Caco-2 (cell line): ENCODE results near the gene ERC2. TPM values are rescaled to one million over a fixed set of nuclear protein-coding genes. Genes with fewer than 3 reads are reported as not detected.

Experiments
- BruUV-seq: library from RNA; stranded (reverse); fragments of 400-500 nt; replicated peaks from 2 replicates; lab custom pipeline; 2021; lab: Mats Ljungman, UMichigan
- CTCF ChIA-PET: fragments of 300-600 bp; sonication (Branson Sonifier 250); formaldehyde crosslinking; loops from one replicate; lab custom pipeline; 2022; ENCODE audit warnings: antibody characterized with exemption; lab: Charles Lee
- POLR2A ChIA-PET: fragments of 300-600 bp; sonication (Branson Sonifier 250); formaldehyde crosslinking; loops from one replicate; lab custom pipeline; 2022; ENCODE audit warnings: antibody characterized with exemption; lab: Charles Lee
- DNase-seq, 2 experiments: peaks; one replicate each; pipeline versions ENCODE4 v3.0.0 to v3.0.0-alpha.2; 2020 to 2022
- H3K27me3 ChIP-seq: replicated peaks from 2 replicates; pipeline ENCODE4 v1.6.0; 2011; ENCODE audit warnings: low read length; ENCODE audit not compliant: control insufficient read depth, insufficient read depth
- H3K36me3 ChIP-seq: 2 replicates; pipeline ENCODE4 v1.5.1; 2011; ENCODE audit warnings: low read length; ENCODE audit not compliant: control insufficient read depth, insufficient read depth
- H3K4me1 ChIP-seq: fragments of 250-450 bp; sonication (Bioruptor Pico); 2 replicates; pipeline ENCODE4 v1.5.1; 2020; ENCODE audit warnings: mild to moderate bottlenecking
- H3K4me3 ChIP-seq: 2 replicates; pipeline ENCODE4 v1.5.1; 2011; ENCODE audit warnings: low read depth, mild to moderate bottlenecking, control low read depth, low read length
- H3K9me3 ChIP-seq: fragments of 250-450 bp; sonication (Bioruptor Pico); 2 replicates; pipeline ENCODE4 v1.5.1; 2020; ENCODE audit warnings: mild to moderate bottlenecking, moderate library complexity
- H3K27ac Mint-ChIP-seq: one replicate; pipeline ENCODE4 v1.8.0; 2022; ENCODE audit warnings: mixed read lengths; ENCODE audit not compliant: unreplicated experiment
- H3K27me3 Mint-ChIP-seq: one replicate; pipeline ENCODE4 v1.8.0; 2022; ENCODE audit warnings: mixed read lengths; ENCODE audit not compliant: insufficient read depth, unreplicated experiment
- H3K36me3 Mint-ChIP-seq: one replicate; pipeline ENCODE4 v1.8.0; 2022; ENCODE audit warnings: mild to moderate bottlenecking, mixed read lengths; ENCODE audit not compliant: insufficient read depth, unreplicated experiment
- H3K4me1 Mint-ChIP-seq: one replicate; pipeline ENCODE4 v1.8.0; 2022; ENCODE audit warnings: low read depth, mixed read lengths; ENCODE audit not compliant: unreplicated experiment
- H3K4me3 Mint-ChIP-seq: one replicate; pipeline ENCODE4 v1.8.0; 2022; ENCODE audit warnings: mild to moderate bottlenecking, moderate library complexity, mixed read lengths; ENCODE audit not compliant: unreplicated experiment
- H3K9me3 Mint-ChIP-seq: one replicate; pipeline ENCODE4 v1.8.0; 2022; ENCODE audit warnings: mixed read lengths; ENCODE audit not compliant: unreplicated experiment
- intact Hi-C: fragments of 100-400 bp; cut with micrococcal nuclease; formaldehyde crosslinking; loops from one replicate; pipeline ENCODE4 v1.10.0; 2022; ENCODE audit not compliant: unreplicated experiment
- total RNA-seq: library from RNA; stranded (reverse); gene quantifications from 2 replicates; pipeline ENCODE4 v1.2.3, GENCODE V29; 2022
- TF ChIP-seq, protein P1 (sequence below), 2 experiments: fragments of 200-600 bp in 1 of 2; IDR thresholded peaks; 1 replicate in 1 of 2; 2 replicates in 1 of 2; pipeline versions ENCODE4 v1.5.1 to v1.8.0; 2011 to 2022; ENCODE audit warnings: antibody characterized with exemption in 1 of 2, control low read depth in 1 of 2, inconsistent platforms in 1 of 2, low read depth in 1 of 2, low read length in 1 of 2, mild to moderate bottlenecking in 1 of 2, moderate library complexity in 1 of 2; ENCODE audit not compliant: insufficient read depth in 1 of 2, severe bottlenecking in 1 of 2, unreplicated experiment in 1 of 2

ERC2 gene
- total RNA-seq, 1 experiment from 2014 or later: 0.54 TPM

DNA sequence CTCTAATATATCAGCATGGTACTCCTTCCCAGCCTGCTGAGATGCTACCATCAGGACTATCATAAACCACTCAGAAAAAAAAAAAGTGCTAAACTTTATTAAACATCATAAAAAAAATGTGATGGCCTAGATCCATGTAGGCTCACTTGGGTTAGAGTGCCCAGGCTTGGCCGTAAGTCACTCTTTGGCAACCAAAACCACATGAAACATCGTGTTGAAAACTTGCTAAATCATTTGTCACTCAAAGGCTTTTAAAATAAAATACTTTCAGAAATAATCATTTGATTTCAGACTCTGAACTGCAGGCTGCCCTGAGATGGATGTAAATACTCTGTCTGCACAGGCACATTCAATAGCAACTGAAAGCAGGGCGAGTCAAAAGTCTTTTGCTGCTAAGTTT, 902.7 kb downstream of the ERC2 start:
- Mint-ChIP-seq H3K27ac (no peak overlapping the region), H3K27me3 (no peaks in the 10 kb centered on the region), H3K4me3 (no peak overlapping the region), H3K9me3 (peaks cover 12% of the 10 kb centered on the region), H3K36me3 (peaks cover 13% of the 10 kb centered on the region), H3K4me1 (peaks cover 10% of the 10 kb centered on the region)
- TF ChIP-seq, protein P1, sequence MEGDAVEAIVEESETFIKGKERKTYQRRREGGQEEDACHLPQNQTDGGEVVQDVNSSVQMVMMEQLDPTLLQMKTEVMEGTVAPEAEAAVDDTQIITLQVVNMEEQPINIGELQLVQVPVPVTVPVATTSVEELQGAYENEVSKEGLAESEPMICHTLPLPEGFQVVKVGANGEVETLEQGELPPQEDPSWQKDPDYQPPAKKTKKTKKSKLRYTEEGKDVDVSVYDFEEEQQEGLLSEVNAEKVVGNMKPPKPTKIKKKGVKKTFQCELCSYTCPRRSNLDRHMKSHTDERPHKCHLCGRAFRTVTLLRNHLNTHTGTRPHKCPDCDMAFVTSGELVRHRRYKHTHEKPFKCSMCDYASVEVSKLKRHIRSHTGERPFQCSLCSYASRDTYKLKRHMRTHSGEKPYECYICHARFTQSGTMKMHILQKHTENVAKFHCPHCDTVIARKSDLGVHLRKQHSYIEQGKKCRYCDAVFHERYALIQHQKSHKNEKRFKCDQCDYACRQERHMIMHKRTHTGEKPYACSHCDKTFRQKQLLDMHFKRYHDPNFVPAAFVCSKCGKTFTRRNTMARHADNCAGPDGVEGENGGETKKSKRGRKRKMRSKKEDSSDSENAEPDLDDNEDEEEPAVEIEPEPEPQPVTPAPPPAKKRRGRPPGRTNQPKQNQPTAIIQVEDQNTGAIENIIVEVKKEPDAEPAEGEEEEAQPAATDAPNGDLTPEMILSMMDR (IDR thresholded peaks at IDR 0.05; ENCODE audit: insufficient read depth in 1 of 2, low read depth in 1 of 2, low read length in 1 of 2, severe bottlenecking in 1 of 2, unreplicated experiment in 1 of 2): no peak
- no peaks in the 10 kb centered on the region for H3K27me3 ChIP-seq
- H3K4me3 ChIP-seq: no peak overlapping the region
- CTCF ChIA-PET: no interaction called here
- H3K36me3 ChIP-seq: no peaks in the 10 kb centered on the region
- intact Hi-C loops: loop anchor here (5.0 kb wide), 1 partner anchor 78 kb away; the partner anchor contains the start of gene WNT5A
- BruUV-seq: no TSS peak
- no peaks in the 10 kb centered on the region for H3K9me3 ChIP-seq
- POLR2A ChIA-PET: no interaction called here
- DNase-seq: no peak
- peaks cover 20% of the 10 kb centered on the region for H3K4me1 ChIP-seq

DNA sequence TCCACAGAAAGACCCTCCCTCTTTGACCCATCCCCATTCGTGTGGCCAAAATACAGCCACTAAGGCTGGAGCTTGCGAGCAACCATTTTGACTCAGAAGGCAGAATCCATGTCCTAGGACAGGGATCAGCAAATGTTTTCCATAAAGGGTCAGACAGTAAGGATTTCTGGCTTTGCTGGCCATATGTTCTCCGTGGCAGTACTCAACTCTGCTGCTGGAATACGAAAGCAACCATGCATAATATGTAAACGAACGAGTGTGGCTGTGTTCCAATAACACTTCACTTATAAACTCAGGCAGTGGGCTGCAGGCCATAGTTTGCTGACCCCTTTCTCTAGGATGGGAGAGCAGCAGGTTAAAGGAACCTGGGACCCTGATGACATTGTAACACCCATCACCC, 903.5 kb downstream of the ERC2 start:
- no peaks in the 10 kb centered on the region for H3K27me3 ChIP-seq
- Mint-ChIP-seq H3K36me3 (peaks cover 7% of the 10 kb centered on the region), H3K4me3 (no peak overlapping the region), H3K9me3 (peaks cover 12% of the 10 kb centered on the region), H3K27ac (no peak overlapping the region), H3K27me3 (no peaks in the 10 kb centered on the region), H3K4me1 (peaks cover 10% of the 10 kb centered on the region)
- no peak overlapping the region for H3K4me3 ChIP-seq
- TF ChIP-seq, protein P1 (IDR thresholded peaks at IDR 0.05; ENCODE audit: insufficient read depth in 1 of 2, low read depth in 1 of 2, low read length in 1 of 2, severe bottlenecking in 1 of 2, unreplicated experiment in 1 of 2): no peak
- DNase-seq: no peak
- no peaks in the 10 kb centered on the region for H3K36me3 ChIP-seq
- ChIA-PET CTCF (no interaction called here), POLR2A (no interaction called here)
- H3K9me3 ChIP-seq: no peaks in the 10 kb centered on the region
- no TSS peak for BruUV-seq
- H3K4me1 ChIP-seq: peaks cover 12% of the 10 kb centered on the region
- intact Hi-C loops: loop anchor here (5.0 kb wide), 1 partner anchor 77 kb away; the partner anchor contains the start of gene WNT5A

DNA sequence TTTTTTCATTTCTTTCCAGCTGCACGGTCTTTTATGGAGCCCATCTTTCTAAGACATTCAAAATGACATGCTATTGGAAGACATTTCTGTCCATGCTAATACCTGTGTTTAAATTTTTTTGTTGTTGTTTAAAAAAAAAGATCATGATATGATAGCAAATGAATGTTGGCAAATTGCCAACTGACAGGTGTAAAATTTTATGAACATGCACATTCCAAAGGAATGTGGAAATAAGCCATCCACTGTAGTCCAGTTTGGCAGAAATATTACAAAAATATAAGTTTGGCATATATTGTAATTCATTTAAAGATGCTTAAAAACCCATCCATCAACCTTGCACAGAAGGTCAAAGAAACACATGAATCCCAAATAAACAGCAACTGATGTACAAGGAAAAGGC, 905.6 kb downstream of the ERC2 start:
- Mint-ChIP-seq H3K4me3 (no peak overlapping the region), H3K27ac (no peak overlapping the region), H3K36me3 (no peaks in the 10 kb centered on the region), H3K27me3 (no peaks in the 10 kb centered on the region), H3K9me3 (no peaks in the 10 kb centered on the region), H3K4me1 (no peaks in the 10 kb centered on the region)
- H3K9me3 ChIP-seq: no peaks in the 10 kb centered on the region
- no TSS peak for BruUV-seq
- no peak for DNase-seq
- intact Hi-C loops: no loop called here
- H3K27me3 ChIP-seq: no peaks in the 10 kb centered on the region
- TF ChIP-seq, protein P1 (IDR thresholded peaks at IDR 0.05; ENCODE audit: insufficient read depth in 1 of 2, low read depth in 1 of 2, low read length in 1 of 2, severe bottlenecking in 1 of 2, unreplicated experiment in 1 of 2): no peak
- H3K36me3 ChIP-seq: no peaks in the 10 kb centered on the region
- ChIA-PET POLR2A (no interaction called here), CTCF (no interaction called here)
- H3K4me1 ChIP-seq: no peaks in the 10 kb centered on the region
- no peak overlapping the region for H3K4me3 ChIP-seq
